DND-41 (cell line): ENCODE measurements around the gene EPHA3.

Source experiments
- EZH2 ChIP-seq: IDR thresholded peaks from 3 replicates; pipeline ENCODE4 v1.6.1; 2012; ENCODE audit warnings: borderline replicate concordance, low read depth, mild to moderate bottlenecking, moderate library complexity, low read length, inconsistent platforms; ENCODE audit not compliant: severe bottlenecking
- TF ChIP-seq, protein P1 (sequence below): IDR thresholded peaks from 2 replicates; pipeline ENCODE4 v1.5.1; 2012; ENCODE audit warnings: borderline replicate concordance, low read length, moderate library complexity, mild to moderate bottlenecking; ENCODE audit not compliant: poor library complexity, severe bottlenecking; ENCODE audit errors: extremely low read depth

DNA sequence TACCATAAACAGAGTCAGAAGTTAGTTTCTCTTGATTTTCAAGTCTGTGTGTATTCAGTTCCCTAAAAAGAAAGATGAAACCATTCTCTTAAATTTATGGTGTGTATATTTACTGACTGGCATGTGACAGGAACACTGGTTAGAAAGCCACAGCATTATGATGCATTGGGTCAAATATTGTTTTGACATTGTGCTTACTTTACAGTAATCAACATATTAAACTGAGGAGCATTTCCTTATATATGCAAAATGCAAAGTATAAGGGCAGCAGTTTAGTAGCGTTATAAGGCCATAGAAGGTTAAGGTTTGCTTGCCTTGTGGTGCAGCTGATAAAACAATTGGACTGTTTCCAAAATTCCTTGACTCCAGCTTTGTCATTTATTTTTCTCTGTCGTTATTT, 72.9 kb downstream of the EPHA3 start:
- TF ChIP-seq, protein P1, sequence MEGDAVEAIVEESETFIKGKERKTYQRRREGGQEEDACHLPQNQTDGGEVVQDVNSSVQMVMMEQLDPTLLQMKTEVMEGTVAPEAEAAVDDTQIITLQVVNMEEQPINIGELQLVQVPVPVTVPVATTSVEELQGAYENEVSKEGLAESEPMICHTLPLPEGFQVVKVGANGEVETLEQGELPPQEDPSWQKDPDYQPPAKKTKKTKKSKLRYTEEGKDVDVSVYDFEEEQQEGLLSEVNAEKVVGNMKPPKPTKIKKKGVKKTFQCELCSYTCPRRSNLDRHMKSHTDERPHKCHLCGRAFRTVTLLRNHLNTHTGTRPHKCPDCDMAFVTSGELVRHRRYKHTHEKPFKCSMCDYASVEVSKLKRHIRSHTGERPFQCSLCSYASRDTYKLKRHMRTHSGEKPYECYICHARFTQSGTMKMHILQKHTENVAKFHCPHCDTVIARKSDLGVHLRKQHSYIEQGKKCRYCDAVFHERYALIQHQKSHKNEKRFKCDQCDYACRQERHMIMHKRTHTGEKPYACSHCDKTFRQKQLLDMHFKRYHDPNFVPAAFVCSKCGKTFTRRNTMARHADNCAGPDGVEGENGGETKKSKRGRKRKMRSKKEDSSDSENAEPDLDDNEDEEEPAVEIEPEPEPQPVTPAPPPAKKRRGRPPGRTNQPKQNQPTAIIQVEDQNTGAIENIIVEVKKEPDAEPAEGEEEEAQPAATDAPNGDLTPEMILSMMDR: no peak
- no peak for TF ChIP-seq EZH2
